KOPT-K1 (cell line): Measurements from ENCODE around the gene FHDC1.

Experiments used
- H3K27ac ChIP-seq: fragments of 200-600 bp; sonication (generic); 2 replicates; pipeline ENCODE4 v1.5.1; 2016; ENCODE audit warnings: antibody characterized with exemption, mild to moderate bottlenecking, low read depth, low read length; ENCODE audit not compliant: poor library complexity, severe bottlenecking
- H3K36me3 ChIP-seq: fragments of 200-600 bp; sonication (generic); 2 replicates; pipeline ENCODE4 v1.5.1; 2017; ENCODE audit warnings: antibody characterized with exemption, mild to moderate bottlenecking, low read length, moderate library complexity; ENCODE audit not compliant: insufficient read depth
- H3K9me3 ChIP-seq: fragments of 200-600 bp; sonication (generic); 2 replicates; pipeline ENCODE4 v1.5.1; 2017; ENCODE audit warnings: antibody characterized with exemption, low read length, mild to moderate bottlenecking; ENCODE audit not compliant: insufficient read depth, poor library complexity, severe bottlenecking

The FHDC1 gene

GRCh38 chr4:152943672-152944071, 7.5 kb downstream of the FHDC1 start:
- Histone ChIP-seq H3K27ac (no peak overlapping the region), H3K36me3 (no peaks in the 10 kb centered on the region), H3K9me3 (no peaks in the 10 kb centered on the region)

- H3K27ac ChIP-seq: no peak overlapping the region
- no peaks in the 10 kb centered on the region for H3K36me3 ChIP-seq
- no peaks in the 10 kb centered on the region for H3K9me3 ChIP-seq
These were observed 8.7 kb downstream of the FHDC1 start for GRCh38 chr4:152944666-152945320.

- H3K27ac ChIP-seq: no peak overlapping the region
- no peaks in the 10 kb centered on the region for H3K9me3 ChIP-seq
- no peaks in the 10 kb centered on the region for H3K36me3 ChIP-seq
These were observed 9.5 kb downstream of the FHDC1 start for GRCh38 chr4:152945639-152946038.

- Histone ChIP-seq H3K27ac (no peak overlapping the region), H3K9me3 (no peaks in the 10 kb centered on the region), H3K36me3 (no peaks in the 10 kb centered on the region)
These were observed 10.3 kb downstream of the FHDC1 start for GRCh38 chr4:152946446-152946845.

- Histone ChIP-seq H3K27ac (no peak overlapping the region), H3K36me3 (no peaks in the 10 kb centered on the region)
These were observed 11.2 kb downstream of the FHDC1 start for GRCh38 chr4:152947311-152947710.

GRCh38 chr4:152949930-152950329, 13.8 kb downstream of the FHDC1 start:
- H3K27ac ChIP-seq: no peak overlapping the region
- H3K36me3 ChIP-seq: no peaks in the 10 kb centered on the region
- H3K9me3 ChIP-seq: no peaks in the 10 kb centered on the region

More at GRCh38 chr4:152947311-152947710, 11.2 kb downstream of the FHDC1 start:
- no peaks in the 10 kb centered on the region for H3K9me3 ChIP-seq

GRCh38 chr4:152950402-152951274, 14.5 kb downstream of the FHDC1 start:
- Histone ChIP-seq H3K36me3 (no peaks in the 10 kb centered on the region), H3K9me3 (no peaks in the 10 kb centered on the region), H3K27ac (no peak overlapping the region)

- H3K9me3 ChIP-seq: no peaks in the 10 kb centered on the region
- H3K36me3 ChIP-seq: no peaks in the 10 kb centered on the region
- no peak overlapping the region for H3K27ac ChIP-seq
These were observed 15.2 kb downstream of the FHDC1 start for GRCh38 chr4:152951348-152951747.

GRCh38 chr4:152953514-152953913, 17.4 kb downstream of the FHDC1 start:
- H3K9me3 ChIP-seq: no peaks in the 10 kb centered on the region
- no peak overlapping the region for H3K27ac ChIP-seq
- H3K36me3 ChIP-seq: no peaks in the 10 kb centered on the region

GRCh38 chr4:152954741-152955140, 18.6 kb downstream of the FHDC1 start:
- Histone ChIP-seq H3K9me3 (no peaks in the 10 kb centered on the region), H3K36me3 (no peaks in the 10 kb centered on the region), H3K27ac (no peak overlapping the region)

GRCh38 chr4:152956147-152956546, 20.0 kb downstream of the FHDC1 start:
- H3K27ac ChIP-seq: no peak overlapping the region
- H3K36me3 ChIP-seq: no peaks in the 10 kb centered on the region
- no peaks in the 10 kb centered on the region for H3K9me3 ChIP-seq

- Histone ChIP-seq H3K27ac (no peak overlapping the region), H3K9me3 (no peaks in the 10 kb centered on the region), H3K36me3 (no peaks in the 10 kb centered on the region)
These were observed 20.7 kb downstream of the FHDC1 start for GRCh38 chr4:152956650-152957436.

GRCh38 chr4:152957437-152958171, 21.5 kb downstream of the FHDC1 start:
- H3K9me3 ChIP-seq: no peaks in the 10 kb centered on the region

GRCh38 chr4:152959080-152959479, 23.0 kb downstream of the FHDC1 start:
- H3K36me3 ChIP-seq: no peaks in the 10 kb centered on the region

More at GRCh38 chr4:152957437-152958171, 21.5 kb downstream of the FHDC1 start:
- no peak overlapping the region for H3K27ac ChIP-seq
- H3K36me3 ChIP-seq: no peaks in the 10 kb centered on the region

More at GRCh38 chr4:152959080-152959479, 23.0 kb downstream of the FHDC1 start:
- H3K9me3 ChIP-seq: no peaks in the 10 kb centered on the region
- no peak overlapping the region for H3K27ac ChIP-seq
